NT2/D1 (cell line): ENCODE data around the gene BMERB1.

Source experiments
- SUZ12 ChIP-seq: IDR thresholded peaks from 2 replicates; pipeline ENCODE4 v1.6.1; 2011; ENCODE audit not compliant: insufficient read length, insufficient read depth; ENCODE audit errors: extremely low read depth
- YY1 ChIP-seq: IDR thresholded peaks from 2 replicates; pipeline ENCODE4 v1.6.1; 2011; ENCODE audit not compliant: insufficient read length, insufficient read depth
- ZNF274 ChIP-seq: IDR thresholded peaks from 2 replicates; pipeline ENCODE4 v1.6.1; 2011; ENCODE audit warnings: mild to moderate bottlenecking, low read depth, low read length

GRCh38 chr16:15439102-15439501 lies 4.7 kb downstream of the BMERB1 start:
- TF ChIP-seq YY1, result no peak
- TF ChIP-seq SUZ12, result no peak
- no peak for TF ChIP-seq ZNF274
